IgD-negative memory B cell (primary cell): ENCODE measurements around the gene SH3PXD2A. TPM values are rescaled to one million over a fixed set of nuclear protein-coding genes. Genes with fewer than 3 reads are reported as not detected.

Source experiments
- H3K27ac Mint-ChIP-seq, 3 donors: one replicate each; pipeline ENCODE4 v1.8.0; 2020 to 2022; ENCODE audit warnings: mild to moderate bottlenecking in 3 of 3, mixed read lengths in 3 of 3, moderate library complexity in 1 of 3
- H3K27me3 Mint-ChIP-seq: one replicate; pipeline ENCODE4 v1.8.0; 2021; ENCODE audit warnings: mixed read lengths
- H3K36me3 Mint-ChIP-seq: one replicate; pipeline ENCODE4 v1.8.0; 2020; ENCODE audit warnings: mild to moderate bottlenecking, mixed read lengths
- H3K4me1 Mint-ChIP-seq, 3 donors: one replicate each; pipeline ENCODE4 v1.8.0; 2020 to 2022; ENCODE audit warnings: mixed read lengths in 3 of 3, mild to moderate bottlenecking in 1 of 3
- H3K4me3 Mint-ChIP-seq, 4 donors: one replicate each; pipeline ENCODE4 v1.8.0; 2020 to 2022; ENCODE audit warnings: mild to moderate bottlenecking in 4 of 4, mixed read lengths in 4 of 4, moderate library complexity in 3 of 4
- H3K9me3 Mint-ChIP-seq, 3 donors: one replicate each; pipeline ENCODE4 v1.8.0; 2020 to 2021; ENCODE audit warnings: mixed read lengths in 3 of 3, mild to moderate bottlenecking in 1 of 3
- polyA plus RNA-seq: library from polyadenylated mRNA; unstranded; fragments of 300-500 nt; fragmentation: Illumina TruSeq; gene quantifications from one replicate; pipeline ENCODE4 v1.2.3, GENCODE V29; 2021

Gene SH3PXD2A
- polyA plus RNA-seq, 1 donor from 2014 or later = 1.2 TPM

- no peaks in the 10 kb centered on the region for H3K27me3 Mint-ChIP-seq
- H3K9me3 Mint-ChIP-seq = no peaks in the 10 kb centered on the region
- peaks cover 0 to 4% (median 3%) of the 10 kb centered on the region in 3 donors for H3K4me1 Mint-ChIP-seq
- peaks cover 7% of the 10 kb centered on the region for H3K36me3 Mint-ChIP-seq
- H3K4me3 Mint-ChIP-seq = no peak overlapping the region
- no peak overlapping the region for H3K27ac Mint-ChIP-seq
Measured at GRCh38 chr10:103885617-103886016, 30.2 kb upstream of the SH3PXD2A start.

DNA sequence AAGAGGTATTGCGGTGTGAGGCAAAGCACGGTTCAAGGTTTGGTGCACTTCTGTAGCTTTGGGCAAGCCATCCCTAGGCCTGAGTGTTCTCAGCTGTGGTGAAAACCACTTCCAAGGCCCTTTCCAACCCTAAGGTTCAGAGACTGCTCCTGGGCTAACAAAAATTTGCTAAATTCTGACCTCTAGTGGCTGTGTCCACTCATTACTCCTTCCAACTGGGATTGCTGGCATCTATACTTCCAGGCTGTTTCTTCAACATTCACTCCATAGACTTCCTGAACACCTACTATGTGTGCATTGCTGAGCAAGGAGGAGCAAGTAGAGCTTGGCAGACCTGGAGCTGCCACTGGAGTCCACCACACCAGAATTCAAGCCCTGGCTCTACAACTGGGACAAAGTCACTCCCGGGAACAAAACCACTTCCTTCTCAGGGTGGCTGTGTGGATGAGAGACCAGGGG is 29.3 kb upstream of the SH3PXD2A start:
- H3K9me3 Mint-ChIP-seq = no peaks in the 10 kb centered on the region
- H3K27me3 Mint-ChIP-seq = no peaks in the 10 kb centered on the region
- peak overlapping the region in 1 of 3 donors; percentile 27 for H3K27ac Mint-ChIP-seq
- H3K36me3 Mint-ChIP-seq = peaks cover 10% of the 10 kb centered on the region
- H3K4me1 Mint-ChIP-seq = peaks cover 0 to 4% (median 3%) of the 10 kb centered on the region in 3 donors
- no peak overlapping the region for H3K4me3 Mint-ChIP-seq

DNA sequence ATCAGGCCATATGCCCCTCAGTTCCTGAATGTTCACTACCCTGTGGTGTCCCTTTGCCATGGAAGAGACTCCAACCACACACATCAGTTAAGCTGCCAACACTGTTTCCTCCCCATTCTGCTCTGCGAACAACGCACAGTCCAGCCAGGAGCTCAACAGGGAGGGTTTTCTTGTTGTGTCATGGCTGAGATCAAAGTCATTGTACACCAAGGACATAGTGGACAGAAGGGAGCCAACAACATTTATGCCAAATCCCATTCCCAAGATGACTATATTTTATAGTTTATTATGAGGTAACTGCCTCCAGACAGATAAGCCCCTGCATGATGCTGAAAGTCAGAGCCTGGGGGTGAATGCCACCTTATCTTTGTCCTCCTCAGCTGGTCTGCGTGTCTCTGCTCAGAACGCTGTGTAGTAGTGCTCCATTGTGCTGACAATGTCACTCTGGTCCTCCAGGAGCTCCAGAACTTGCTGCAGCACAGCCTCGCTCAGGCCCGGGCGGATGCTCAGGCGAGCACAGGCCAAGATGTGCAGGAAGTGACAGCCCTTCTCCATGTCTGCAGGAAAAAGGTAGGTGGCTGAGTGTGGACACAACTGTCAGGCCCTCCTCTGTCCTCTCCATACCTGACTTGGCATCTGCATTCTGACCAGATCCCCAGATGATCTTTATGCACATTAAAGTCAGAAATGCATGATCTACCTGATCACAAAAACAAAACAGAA is 27.1 kb upstream of the SH3PXD2A start:
- peaks cover 14% of the 10 kb centered on the region for H3K36me3 Mint-ChIP-seq
- no peak overlapping the region for H3K27ac Mint-ChIP-seq
- no peaks in the 10 kb centered on the region for H3K9me3 Mint-ChIP-seq
- no peaks in the 10 kb centered on the region for H3K4me1 Mint-ChIP-seq
- H3K27me3 Mint-ChIP-seq = no peaks in the 10 kb centered on the region
- H3K4me3 Mint-ChIP-seq = no peak overlapping the region

DNA sequence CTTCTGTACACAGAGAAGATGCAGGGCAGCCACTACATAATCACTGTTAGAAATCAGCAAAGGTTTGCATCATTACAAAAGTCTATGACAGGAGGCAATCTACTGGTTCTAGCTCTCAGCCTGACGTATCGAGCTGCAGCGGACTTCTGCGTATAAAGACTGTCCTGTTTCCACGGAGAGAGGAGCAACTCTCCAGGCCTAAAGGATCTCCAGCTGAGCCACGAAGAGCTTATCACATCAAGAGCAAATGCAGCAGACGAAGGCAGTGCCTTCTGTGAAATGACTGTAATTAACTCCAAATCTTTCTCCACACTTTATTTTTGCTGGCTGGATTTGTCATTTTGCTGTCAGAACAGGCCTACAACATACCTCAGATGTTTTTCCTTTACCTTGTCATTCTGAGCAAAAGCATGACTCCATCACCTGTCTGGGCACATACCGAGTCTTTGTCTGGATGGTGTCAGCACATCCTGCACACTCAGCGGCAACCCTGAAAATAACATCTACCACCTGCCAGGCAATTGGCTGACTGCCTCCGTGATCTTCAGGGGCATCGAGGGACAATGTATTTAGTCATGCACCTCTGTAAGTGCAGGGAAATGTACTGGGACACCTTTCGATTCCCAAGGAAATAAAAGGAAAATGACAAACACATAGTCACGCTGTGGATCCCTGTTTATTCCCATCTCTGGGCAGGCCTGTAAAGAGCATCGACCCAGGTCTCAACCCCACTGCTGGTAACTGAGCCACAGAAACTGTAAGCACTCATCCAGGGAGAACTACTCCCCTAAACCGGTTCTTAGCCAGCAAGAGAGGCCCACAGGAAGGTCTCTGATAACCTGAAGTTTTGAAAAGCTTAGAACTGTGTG is 26.3 kb upstream of the SH3PXD2A start:
- Mint-ChIP-seq H3K36me3 (peaks cover 14% of the 10 kb centered on the region), H3K9me3 (no peaks in the 10 kb centered on the region), H3K27me3 (no peaks in the 10 kb centered on the region), H3K27ac (no peak overlapping the region), H3K4me3 (no peak overlapping the region), H3K4me1 (no peaks in the 10 kb centered on the region)

- no peak overlapping the region for H3K4me3 Mint-ChIP-seq
- H3K36me3 Mint-ChIP-seq = peaks cover 14% of the 10 kb centered on the region
- no peaks in the 10 kb centered on the region for H3K4me1 Mint-ChIP-seq
- no peaks in the 10 kb centered on the region for H3K9me3 Mint-ChIP-seq
- no peaks in the 10 kb centered on the region for H3K27me3 Mint-ChIP-seq
- H3K27ac Mint-ChIP-seq = no peak overlapping the region
Measured at GRCh38 chr10:103879831-103880230, 24.5 kb upstream of the SH3PXD2A start.

DNA sequence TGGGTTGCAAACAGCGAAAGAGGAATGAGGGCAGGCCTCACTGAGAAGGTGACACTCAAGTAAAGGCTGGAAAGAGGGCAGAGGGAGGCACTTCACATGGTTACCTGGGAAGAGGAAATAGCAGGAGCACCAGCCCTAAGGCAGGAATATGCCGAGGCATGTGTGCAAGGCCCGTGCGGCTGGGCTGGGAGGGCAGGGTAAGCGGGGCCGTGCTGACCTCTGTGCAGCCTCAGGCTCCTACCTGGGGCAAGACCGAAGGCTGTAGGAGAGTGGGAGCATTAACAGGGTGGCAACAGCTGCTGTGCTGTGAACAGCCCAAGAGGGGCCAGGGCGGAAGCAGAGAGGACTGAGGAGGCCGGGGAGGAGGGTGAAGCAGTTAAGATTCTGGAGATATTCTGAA is 24.0 kb upstream of the SH3PXD2A start:
- Mint-ChIP-seq H3K27ac (no peak overlapping the region), H3K9me3 (no peaks in the 10 kb centered on the region), H3K4me1 (no peaks in the 10 kb centered on the region), H3K27me3 (no peaks in the 10 kb centered on the region), H3K4me3 (no peak overlapping the region), H3K36me3 (peaks cover 14% of the 10 kb centered on the region)

DNA sequence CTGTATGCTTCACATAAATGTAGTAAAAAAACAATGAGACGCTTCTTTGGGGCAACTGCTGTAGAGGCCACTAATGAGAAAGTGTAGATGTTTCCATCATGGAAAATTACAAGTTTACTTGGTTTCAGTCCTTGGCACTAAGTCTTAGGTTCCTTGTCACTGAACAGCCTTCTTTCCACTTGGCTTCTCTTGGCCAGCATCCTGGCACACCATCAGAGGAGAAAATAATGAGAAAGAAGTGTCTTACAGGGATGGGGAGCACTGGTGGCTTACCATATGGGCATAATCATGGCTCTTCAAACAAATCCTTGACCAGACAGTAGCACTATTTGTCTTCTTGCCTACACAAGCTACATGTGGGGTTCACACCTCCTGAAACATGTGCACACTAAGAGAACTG is 22.5 kb upstream of the SH3PXD2A start:
- Mint-ChIP-seq H3K36me3 (peaks cover 14% of the 10 kb centered on the region), H3K27ac (no peak overlapping the region)

GRCh38 chr10:103876155-103876554 is 20.8 kb upstream of the SH3PXD2A start:
- H3K4me3 Mint-ChIP-seq = no peak overlapping the region
- H3K27me3 Mint-ChIP-seq = no peaks in the 10 kb centered on the region
- H3K36me3 Mint-ChIP-seq = peaks cover 12% of the 10 kb centered on the region
- H3K4me1 Mint-ChIP-seq = no peaks in the 10 kb centered on the region
- H3K27ac Mint-ChIP-seq = no peak overlapping the region
- no peaks in the 10 kb centered on the region for H3K9me3 Mint-ChIP-seq

More for the DNA sequence above, 22.5 kb upstream of the SH3PXD2A start:
- Mint-ChIP-seq H3K4me1 (no peaks in the 10 kb centered on the region), H3K27me3 (no peaks in the 10 kb centered on the region), H3K9me3 (no peaks in the 10 kb centered on the region), H3K4me3 (no peak overlapping the region)

- Mint-ChIP-seq H3K36me3 (peaks cover 5% of the 10 kb centered on the region), H3K9me3 (no peaks in the 10 kb centered on the region), H3K27ac (peak overlapping the region in 1 of 3 donors; percentile 12), H3K4me3 (no peak overlapping the region), H3K27me3 (no peaks in the 10 kb centered on the region), H3K4me1 (no peaks in the 10 kb centered on the region)
Measured at GRCh38 chr10:103874730-103875129, 19.4 kb upstream of the SH3PXD2A start.

- H3K27me3 Mint-ChIP-seq = no peaks in the 10 kb centered on the region
Measured at GRCh38 chr10:103872137-103872931, 17.0 kb upstream of the SH3PXD2A start.

DNA sequence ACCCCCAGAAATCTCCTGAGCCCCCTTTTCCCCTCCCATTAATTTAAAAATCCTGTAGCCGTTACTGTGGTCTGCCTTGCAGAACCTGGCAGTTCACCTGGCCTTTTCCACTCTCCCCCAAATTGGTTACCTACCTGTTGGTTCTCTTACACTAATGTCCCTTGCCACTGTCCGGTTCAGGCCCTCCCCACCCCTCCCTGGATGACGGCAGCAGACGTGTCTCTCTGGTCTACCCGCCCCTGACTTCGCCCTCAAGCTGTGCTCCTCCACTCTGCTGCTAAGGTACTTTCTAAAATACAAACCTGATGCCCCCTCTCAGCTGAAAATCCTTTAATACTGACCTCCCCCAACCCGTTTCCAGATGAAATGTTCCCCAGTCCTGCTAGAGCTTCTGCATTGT is 15.6 kb upstream of the SH3PXD2A start:
- no peak overlapping the region for H3K4me3 Mint-ChIP-seq
- no peak overlapping the region for H3K27ac Mint-ChIP-seq
- H3K9me3 Mint-ChIP-seq = peaks cover 0 to 2% (median 0%) of the 10 kb centered on the region in 3 donors
- H3K4me1 Mint-ChIP-seq = peaks cover 0 to 4% (median 4%) of the 10 kb centered on the region in 3 donors
- H3K36me3 Mint-ChIP-seq = peaks cover 7% of the 10 kb centered on the region
- H3K27me3 Mint-ChIP-seq = no peaks in the 10 kb centered on the region

More at GRCh38 chr10:103872137-103872931, 17.0 kb upstream of the SH3PXD2A start:
- no peaks in the 10 kb centered on the region for H3K9me3 Mint-ChIP-seq
- H3K36me3 Mint-ChIP-seq = peaks cover 2% of the 10 kb centered on the region
- peaks cover 0 to 4% (median 4%) of the 10 kb centered on the region in 3 donors for H3K4me1 Mint-ChIP-seq
- H3K4me3 Mint-ChIP-seq = no peak overlapping the region
- H3K27ac Mint-ChIP-seq = no peak overlapping the region

GRCh38 chr10:103870516-103870915 is 15.1 kb upstream of the SH3PXD2A start:
- H3K36me3 Mint-ChIP-seq = peaks cover 8% of the 10 kb centered on the region
- H3K4me1 Mint-ChIP-seq = peaks cover 0 to 4% (median 4%) of the 10 kb centered on the region in 3 donors
- no peak overlapping the region for H3K4me3 Mint-ChIP-seq
- H3K9me3 Mint-ChIP-seq = peaks cover 0 to 3% (median under 1%) of the 10 kb centered on the region in 3 donors
- H3K27ac Mint-ChIP-seq = no peak overlapping the region
- no peaks in the 10 kb centered on the region for H3K27me3 Mint-ChIP-seq

GRCh38 chr10:103869336-103869735 is 14.0 kb upstream of the SH3PXD2A start:
- peaks cover 14% of the 10 kb centered on the region for H3K36me3 Mint-ChIP-seq
- no peak overlapping the region for H3K27ac Mint-ChIP-seq
- H3K27me3 Mint-ChIP-seq = no peaks in the 10 kb centered on the region
- H3K4me3 Mint-ChIP-seq = no peak overlapping the region
- peaks cover 6 to 9% (median 9%) of the 10 kb centered on the region in 3 donors for H3K9me3 Mint-ChIP-seq
- peaks cover 0 to 4% (median 4%) of the 10 kb centered on the region in 3 donors for H3K4me1 Mint-ChIP-seq

DNA sequence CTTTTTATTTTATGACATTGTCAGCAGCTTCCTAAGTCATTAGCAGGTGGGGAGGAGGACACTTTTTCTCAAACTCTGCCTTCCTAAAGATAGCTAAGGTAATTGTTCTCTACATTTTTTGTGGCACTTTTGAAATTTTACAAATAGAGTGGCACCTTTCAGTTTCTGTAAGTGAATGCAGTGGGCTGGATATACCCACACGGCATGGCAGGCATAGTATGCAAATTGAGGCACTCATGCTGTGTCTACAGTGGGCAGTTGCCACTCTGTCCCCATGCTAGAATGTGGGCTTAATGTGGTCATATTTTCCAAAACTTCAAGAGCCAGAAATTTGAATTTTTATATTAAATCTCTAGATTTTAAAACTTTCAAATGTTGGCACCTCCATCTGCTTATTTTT is 12.8 kb upstream of the SH3PXD2A start:
- no peak overlapping the region for H3K4me3 Mint-ChIP-seq
- H3K27me3 Mint-ChIP-seq = no peaks in the 10 kb centered on the region
- peaks cover 9 to 16% (median 14%) of the 10 kb centered on the region in 3 donors for H3K9me3 Mint-ChIP-seq
- peaks cover 18% of the 10 kb centered on the region for H3K36me3 Mint-ChIP-seq
- peak overlapping the region in 1 of 3 donors; percentile 52 for H3K27ac Mint-ChIP-seq
- peaks cover 0 to 4% (median 4%) of the 10 kb centered on the region in 3 donors for H3K4me1 Mint-ChIP-seq

DNA sequence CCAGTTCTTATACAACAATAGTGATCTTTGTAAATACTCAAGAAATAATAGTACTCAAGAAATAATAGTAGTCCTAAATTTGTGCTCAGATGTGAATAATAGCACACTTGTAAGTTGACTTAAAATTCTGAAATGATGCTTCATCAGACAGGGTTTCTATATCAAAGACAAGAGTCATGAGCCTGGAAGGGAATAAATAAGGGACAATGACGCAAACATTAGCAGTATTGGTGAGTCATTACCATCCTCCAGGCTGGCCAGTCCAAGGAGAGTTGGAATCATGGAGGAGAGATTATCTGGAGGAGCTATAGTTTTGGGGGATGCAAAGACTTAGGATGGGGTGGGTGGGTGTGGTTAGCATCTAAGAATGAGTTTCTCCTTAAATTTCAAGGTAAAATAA is 6.1 kb upstream of the SH3PXD2A start:
- H3K27me3 Mint-ChIP-seq = peaks cover 7% of the 10 kb centered on the region
- no peak overlapping the region for H3K27ac Mint-ChIP-seq
- H3K4me1 Mint-ChIP-seq = no peaks in the 10 kb centered on the region
- peaks cover 9 to 16% (median 14%) of the 10 kb centered on the region in 3 donors for H3K9me3 Mint-ChIP-seq
- no peak overlapping the region for H3K4me3 Mint-ChIP-seq
- peaks cover 20% of the 10 kb centered on the region for H3K36me3 Mint-ChIP-seq
